HFF-Myc (cell line): Measurements from ENCODE around the gene RAP1GDS1.
A peak's percentile ranks its signal among the peaks of the same experiment; 100 is the strongest.

Source experiments
- DNase-seq: peaks from one replicate; pipeline ENCODE4 v3.0.0-alpha.2; 2011; ENCODE audit warnings: low read depth; ENCODE audit errors: extremely low read depth
- H3K4me3 ChIP-seq: replicated peaks from 2 replicates; pipeline ENCODE4 v1.5.1; 2011; ENCODE audit warnings: low read depth, mild to moderate bottlenecking, control low read depth, low read length
- CTCF ChIP-seq: IDR thresholded peaks from 2 replicates; pipeline ENCODE4 v1.5.1; 2012; ENCODE audit warnings: mild to moderate bottlenecking, low read depth, low read length, control low read depth; ENCODE audit errors: missing control alignments

The RAP1GDS1 gene

GRCh38 chr4:98421111-98421510 lies 159.9 kb downstream of the RAP1GDS1 start:
- no peak for DNase-seq
- TF ChIP-seq CTCF, result no peak
- H3K4me3 ChIP-seq, result no peak overlapping the region

- H3K4me3 ChIP-seq, result no peak overlapping the region
- no peak for DNase-seq
- no peak for TF ChIP-seq CTCF
Observed at GRCh38 chr4:98423009-98423408, 161.8 kb downstream of the RAP1GDS1 start.

GRCh38 chr4:98430708-98431403 lies 169.7 kb downstream of the RAP1GDS1 start:
- no peak overlapping the region for H3K4me3 ChIP-seq
- no peak for TF ChIP-seq CTCF
- peak; percentile 31 for DNase-seq

GRCh38 chr4:98433691-98434090 lies 172.5 kb downstream of the RAP1GDS1 start:
- no peak for TF ChIP-seq CTCF
- H3K4me3 ChIP-seq, result no peak overlapping the region
- DNase-seq, result no peak

GRCh38 chr4:98434816-98435215 lies 173.6 kb downstream of the RAP1GDS1 start:
- DNase-seq, result no peak
- no peak for TF ChIP-seq CTCF
- no peak overlapping the region for H3K4me3 ChIP-seq

- TF ChIP-seq CTCF, result no peak
- DNase-seq, result no peak
- no peak overlapping the region for H3K4me3 ChIP-seq
Observed at GRCh38 chr4:98444371-98444770, 183.2 kb downstream of the RAP1GDS1 start.
